NT2/D1 (cell line): Measurements from ENCODE around the gene SLC9A3.

Experiments
- SUZ12 ChIP-seq: IDR thresholded peaks from 2 replicates; pipeline ENCODE4 v1.6.1; 2011; ENCODE audit not compliant: insufficient read length, insufficient read depth; ENCODE audit errors: extremely low read depth
- ZNF274 ChIP-seq: IDR thresholded peaks from 2 replicates; pipeline ENCODE4 v1.6.1; 2011; ENCODE audit warnings: mild to moderate bottlenecking, low read depth, low read length

DNA sequence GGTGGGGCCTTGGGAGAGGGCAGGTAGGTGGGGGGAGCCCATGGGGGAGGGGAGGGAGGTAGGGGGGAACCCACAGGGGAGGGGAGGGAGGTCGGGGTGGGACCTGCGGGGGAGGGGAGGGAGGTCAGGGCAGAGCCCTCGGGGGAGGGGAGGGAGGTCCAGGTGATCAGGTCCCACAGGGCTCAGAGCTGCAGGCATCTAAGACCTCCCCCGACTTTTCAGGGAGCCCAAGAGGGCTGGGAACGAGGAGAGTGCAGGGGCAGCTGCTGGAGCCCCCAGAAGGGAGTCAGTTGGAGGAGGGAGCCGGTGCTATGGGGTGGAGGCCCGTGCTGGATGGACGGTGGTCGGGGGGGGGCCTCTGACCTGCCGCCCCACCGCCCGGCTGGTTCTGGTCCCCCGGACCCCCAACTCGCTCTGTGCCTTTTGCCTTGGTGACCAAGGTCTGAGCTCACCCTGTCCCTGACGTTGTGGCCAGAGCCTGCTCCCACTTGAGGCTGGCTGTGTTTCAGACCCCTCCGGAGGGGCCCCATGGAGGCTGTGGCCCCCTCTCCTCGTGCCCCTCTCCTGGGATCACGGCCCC lies 31.8 kb downstream of the SLC9A3 start:
- TF ChIP-seq SUZ12 (no peak), ZNF274 (no peak)
